Osteocyte (in vitro differentiated cells): Measurements from ENCODE around the gene CBX3. TPM values are rescaled to one million over a fixed set of nuclear protein-coding genes. Genes with fewer than 3 reads are reported as not detected.

Source experiments
- DNase-seq: peaks from one replicate; pipeline ENCODE4 v3.0.0; 2021; ENCODE audit warnings: mixed read lengths; ENCODE audit not compliant: unreplicated experiment; ENCODE audit errors: extremely low spot score
- H3K27ac Mint-ChIP-seq: one replicate; pipeline ENCODE4 v1.8.0; 2021; ENCODE audit warnings: mild to moderate bottlenecking, mixed read lengths; ENCODE audit not compliant: unreplicated experiment
- H3K27me3 Mint-ChIP-seq: one replicate; pipeline ENCODE4 v1.8.0; 2021; ENCODE audit warnings: mixed read lengths; ENCODE audit not compliant: unreplicated experiment
- H3K36me3 Mint-ChIP-seq: one replicate; pipeline ENCODE4 v1.8.0; 2021; ENCODE audit warnings: mixed read lengths; ENCODE audit not compliant: unreplicated experiment
- H3K4me1 Mint-ChIP-seq: one replicate; pipeline ENCODE4 v1.8.0; 2021; ENCODE audit warnings: mixed read lengths; ENCODE audit not compliant: unreplicated experiment
- H3K4me3 Mint-ChIP-seq: one replicate; pipeline ENCODE4 v1.8.0; 2021; ENCODE audit warnings: mild to moderate bottlenecking, moderate library complexity, mixed read lengths; ENCODE audit not compliant: unreplicated experiment
- H3K9me3 Mint-ChIP-seq: one replicate; pipeline ENCODE4 v1.8.0; 2021; ENCODE audit warnings: mixed read lengths; ENCODE audit not compliant: unreplicated experiment
- total RNA-seq: library from RNA; stranded (reverse); gene quantifications from 2 replicates; pipeline ENCODE4 v1.2.1, GENCODE V29; 2021
- TF ChIP-seq, protein P1 (sequence below): fragments of 200-600 bp; sonication (generic); IDR thresholded peaks from 2 replicates; pipeline ENCODE4 v1.5.0; 2021; ENCODE audit warnings: antibody characterized with exemption, mild to moderate bottlenecking, moderate library complexity

The CBX3 gene
- total RNA-seq, 1 donor from 2014 or later, result 133 TPM

DNA sequence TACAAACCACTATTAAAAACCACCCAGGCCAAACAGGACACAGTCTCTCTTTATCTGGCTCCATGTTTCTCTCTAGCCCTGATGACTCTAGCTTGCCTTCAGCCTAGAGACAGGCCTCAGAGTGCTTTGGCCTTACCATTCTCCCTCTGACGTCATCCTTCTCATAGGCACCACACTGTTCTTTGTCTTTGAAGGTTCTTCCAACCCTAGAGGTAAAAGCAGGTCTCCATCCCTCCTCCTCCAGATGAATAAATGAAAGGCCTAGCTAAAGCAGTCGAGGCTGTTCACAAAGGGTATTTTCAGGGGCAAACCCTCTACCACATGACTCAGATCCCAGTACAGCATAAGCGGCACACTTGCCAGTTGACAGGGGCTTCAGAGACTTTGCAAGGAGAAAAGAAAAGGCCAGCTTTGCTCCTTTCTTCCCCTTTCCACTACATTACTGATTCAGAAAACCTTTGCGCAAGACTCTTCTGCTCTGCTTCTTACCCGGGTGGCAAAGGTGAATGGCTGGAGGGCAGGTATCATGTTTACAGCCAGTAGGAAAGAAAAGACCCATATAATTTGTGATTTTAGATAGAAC is 34.8 kb upstream of the CBX3 start:
- TF ChIP-seq, protein P1, sequence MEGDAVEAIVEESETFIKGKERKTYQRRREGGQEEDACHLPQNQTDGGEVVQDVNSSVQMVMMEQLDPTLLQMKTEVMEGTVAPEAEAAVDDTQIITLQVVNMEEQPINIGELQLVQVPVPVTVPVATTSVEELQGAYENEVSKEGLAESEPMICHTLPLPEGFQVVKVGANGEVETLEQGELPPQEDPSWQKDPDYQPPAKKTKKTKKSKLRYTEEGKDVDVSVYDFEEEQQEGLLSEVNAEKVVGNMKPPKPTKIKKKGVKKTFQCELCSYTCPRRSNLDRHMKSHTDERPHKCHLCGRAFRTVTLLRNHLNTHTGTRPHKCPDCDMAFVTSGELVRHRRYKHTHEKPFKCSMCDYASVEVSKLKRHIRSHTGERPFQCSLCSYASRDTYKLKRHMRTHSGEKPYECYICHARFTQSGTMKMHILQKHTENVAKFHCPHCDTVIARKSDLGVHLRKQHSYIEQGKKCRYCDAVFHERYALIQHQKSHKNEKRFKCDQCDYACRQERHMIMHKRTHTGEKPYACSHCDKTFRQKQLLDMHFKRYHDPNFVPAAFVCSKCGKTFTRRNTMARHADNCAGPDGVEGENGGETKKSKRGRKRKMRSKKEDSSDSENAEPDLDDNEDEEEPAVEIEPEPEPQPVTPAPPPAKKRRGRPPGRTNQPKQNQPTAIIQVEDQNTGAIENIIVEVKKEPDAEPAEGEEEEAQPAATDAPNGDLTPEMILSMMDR, result no peak
- no peaks in the 10 kb centered on the region for H3K4me1 Mint-ChIP-seq
- DNase-seq, result no peak
- H3K9me3 Mint-ChIP-seq, result peaks cover 3% of the 10 kb centered on the region
- H3K27ac Mint-ChIP-seq, result no peak overlapping the region
- no peaks in the 10 kb centered on the region for H3K27me3 Mint-ChIP-seq
- no peaks in the 10 kb centered on the region for H3K36me3 Mint-ChIP-seq
- H3K4me3 Mint-ChIP-seq, result no peak overlapping the region

DNA sequence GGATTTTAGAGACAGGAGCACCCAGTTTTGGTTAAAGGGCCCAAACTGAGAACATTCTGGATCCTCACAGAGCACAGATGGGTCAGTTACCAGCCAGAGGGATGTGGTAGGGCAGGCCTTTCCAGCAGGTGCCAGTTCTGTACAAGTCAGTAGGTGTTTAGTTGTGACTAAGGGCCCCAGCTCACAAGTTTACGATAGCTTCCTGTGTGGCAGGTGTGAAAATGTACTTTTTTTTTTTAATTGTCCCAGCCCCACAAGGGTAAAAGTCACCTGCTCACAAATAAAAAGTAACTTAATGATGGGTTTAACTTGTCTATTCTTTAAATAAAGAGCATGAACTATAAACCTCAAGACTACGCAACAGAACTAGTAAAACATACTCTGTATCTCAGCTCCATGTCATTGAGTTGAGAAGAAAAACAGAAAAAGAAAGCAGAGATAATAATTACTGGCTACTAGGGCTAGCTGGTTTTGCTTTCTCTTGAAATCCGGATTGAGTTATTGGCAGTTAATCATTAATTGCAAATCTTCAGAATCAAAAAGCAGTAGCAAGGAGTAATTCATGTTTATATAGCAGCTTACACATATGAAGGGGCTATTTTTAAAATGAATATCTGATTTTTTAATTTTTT is 34.1 kb upstream of the CBX3 start:
- H3K4me3 Mint-ChIP-seq, result no peak overlapping the region
- H3K27ac Mint-ChIP-seq, result no peak overlapping the region
- TF ChIP-seq, protein P1, result no peak
- no peaks in the 10 kb centered on the region for H3K4me1 Mint-ChIP-seq
- peaks cover 3% of the 10 kb centered on the region for H3K9me3 Mint-ChIP-seq
- H3K36me3 Mint-ChIP-seq, result no peaks in the 10 kb centered on the region
- H3K27me3 Mint-ChIP-seq, result no peaks in the 10 kb centered on the region
- DNase-seq, result no peak

DNA sequence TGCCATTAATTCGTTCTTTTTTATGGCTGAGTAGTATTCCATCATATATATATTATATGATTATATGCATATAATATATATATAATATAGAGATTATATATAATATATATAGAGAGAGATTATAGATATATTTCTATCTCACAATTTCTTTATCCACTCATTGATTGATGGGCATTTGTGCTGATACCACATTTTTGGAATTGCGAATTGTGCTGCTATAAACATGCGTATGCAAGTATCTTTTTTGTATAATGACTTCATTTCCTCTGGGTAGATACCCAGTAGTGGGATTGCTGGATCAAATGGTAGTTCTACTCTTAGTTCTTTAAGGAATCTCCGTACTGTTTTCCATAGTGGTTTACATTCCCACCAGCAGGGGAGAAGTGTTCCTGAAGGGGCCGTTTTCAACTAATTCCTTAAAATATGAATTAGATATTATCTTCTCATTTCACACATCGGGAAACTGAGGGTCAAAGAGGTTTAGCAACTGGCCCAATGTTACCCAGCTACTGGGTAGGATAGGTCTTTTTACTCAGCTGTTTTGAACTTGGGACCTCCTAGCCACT is 33.0 kb upstream of the CBX3 start:
- Mint-ChIP-seq H3K4me1 (no peaks in the 10 kb centered on the region), H3K27ac (no peak overlapping the region), H3K4me3 (no peak overlapping the region), H3K27me3 (peaks cover under 1% of the 10 kb centered on the region), H3K36me3 (no peaks in the 10 kb centered on the region), H3K9me3 (peaks cover 3% of the 10 kb centered on the region)
- TF ChIP-seq, protein P1, result no peak
- DNase-seq, result no peak

DNA sequence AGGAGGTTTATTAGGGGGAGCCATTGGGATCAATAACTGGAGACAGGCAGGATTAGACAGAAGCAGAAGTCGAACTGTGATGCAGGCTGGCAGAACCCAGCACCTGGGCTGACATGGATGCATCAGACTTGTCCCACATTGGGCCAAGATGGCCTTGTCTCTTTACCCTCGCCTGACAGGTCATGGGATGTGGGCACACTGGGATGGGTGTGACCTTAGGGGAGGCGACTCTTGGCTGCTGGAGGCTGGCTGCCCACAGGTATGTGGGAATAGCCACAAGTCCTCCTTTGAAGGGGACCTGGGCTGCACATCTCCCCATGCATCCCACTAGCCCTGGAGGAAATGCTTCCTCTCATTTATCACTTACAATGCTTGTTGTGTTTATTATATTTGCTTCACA is 32.3 kb upstream of the CBX3 start:
- Mint-ChIP-seq H3K27me3 (peaks cover 8% of the 10 kb centered on the region), H3K27ac (no peak overlapping the region), H3K4me3 (no peak overlapping the region), H3K9me3 (peaks cover 3% of the 10 kb centered on the region), H3K4me1 (no peaks in the 10 kb centered on the region), H3K36me3 (no peaks in the 10 kb centered on the region)
- TF ChIP-seq, protein P1, result no peak
- no peak for DNase-seq

GRCh38 chr7:26170663-26171062 is 30.9 kb upstream of the CBX3 start:
- Mint-ChIP-seq H3K36me3 (no peaks in the 10 kb centered on the region), H3K4me1 (no peaks in the 10 kb centered on the region), H3K27me3 (peaks cover 9% of the 10 kb centered on the region), H3K9me3 (peaks cover 3% of the 10 kb centered on the region), H3K27ac (no peak overlapping the region), H3K4me3 (no peak overlapping the region)
- no peak for DNase-seq
- TF ChIP-seq, protein P1, result no peak
